ENCODE data around the gene AFF1.
"Not testable (repeated sequence)": the region's sequence is repeated elsewhere in the genome, so short reads cannot be mapped to it uniquely, and the experiment has no call there.

AFF1 gene

DNA sequence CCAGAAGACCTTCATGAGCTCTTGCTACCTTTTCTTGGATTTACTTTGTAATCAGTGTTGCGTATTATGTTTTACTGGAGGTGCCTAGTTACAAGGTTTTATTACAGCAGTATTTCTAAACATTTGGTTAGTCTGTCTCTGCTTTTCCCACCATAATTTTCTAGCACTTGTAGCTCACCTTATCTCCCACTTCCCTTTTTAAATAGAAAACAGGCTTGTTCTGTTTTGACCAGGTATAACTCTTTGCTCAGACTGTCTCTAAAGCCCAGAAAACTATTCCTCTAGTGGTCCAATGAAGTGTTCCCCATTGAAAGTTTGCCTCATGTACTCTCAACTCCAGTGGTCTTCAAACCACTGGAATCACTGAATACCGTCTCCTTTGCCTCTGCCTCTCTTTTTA is 43.9 kb downstream of the AFF1 start:
- no peak for DNase-seq

DNA sequence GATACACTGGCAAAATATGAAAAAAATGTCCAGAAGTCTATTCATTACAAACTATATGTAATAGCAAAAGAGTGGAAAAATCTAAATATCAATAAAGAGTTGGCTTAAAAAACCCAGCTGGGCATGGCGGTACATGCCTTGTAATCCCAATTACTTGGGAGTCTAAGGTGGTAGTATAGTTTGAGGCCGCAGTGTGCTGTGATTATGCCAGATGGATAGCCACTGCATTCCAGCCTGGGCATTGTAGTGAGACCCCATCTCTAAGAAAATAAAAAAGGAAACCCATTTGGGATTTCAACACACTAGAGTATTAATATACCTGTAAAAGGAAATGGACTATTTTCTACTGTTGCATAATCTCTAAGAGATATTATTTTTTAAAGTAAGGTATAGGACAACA is 45.4 kb downstream of the AFF1 start:
- no peak for DNase-seq

DNA sequence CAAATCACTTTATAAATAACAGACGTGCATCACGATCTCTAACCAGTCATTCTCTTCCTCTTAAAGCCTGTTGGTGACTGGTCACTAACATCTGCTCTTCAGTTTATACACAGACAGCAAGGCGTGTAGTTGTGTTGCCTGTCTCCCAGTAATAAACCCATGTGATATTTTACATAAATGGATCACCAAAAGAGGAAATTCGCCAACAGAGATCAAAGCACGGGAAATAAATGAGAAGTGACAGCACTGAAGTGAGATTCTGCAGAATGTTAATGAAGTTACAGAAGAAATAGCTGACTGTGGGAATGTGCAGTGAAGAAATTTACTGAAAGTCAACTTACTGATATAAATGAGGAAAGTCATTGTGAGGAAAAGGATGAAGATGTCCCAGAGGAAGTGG is 47.0 kb downstream of the AFF1 start:
- peak; percentile 26 to 55 for DNase-seq

DNA sequence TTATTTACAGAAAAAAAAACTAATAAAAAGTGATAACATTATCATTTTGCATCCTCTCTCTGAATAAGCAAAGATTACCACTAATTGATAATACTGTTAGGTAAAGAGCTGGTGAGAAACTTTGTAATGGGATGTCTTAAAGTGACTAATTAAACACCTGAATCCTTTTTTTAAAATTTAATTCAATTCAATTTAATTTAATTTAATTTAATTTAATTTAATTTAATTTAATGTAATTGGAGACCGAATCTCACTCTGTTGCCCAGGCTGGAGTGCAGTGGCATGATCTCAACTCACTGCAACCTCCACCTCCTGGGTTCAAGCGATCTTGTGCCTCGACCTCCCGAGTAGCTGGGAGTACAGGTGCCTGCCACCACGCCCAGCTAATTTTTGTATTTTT is 51.0 kb downstream of the AFF1 start:
- not testable (repeated sequence) for DNase-seq

DNA sequence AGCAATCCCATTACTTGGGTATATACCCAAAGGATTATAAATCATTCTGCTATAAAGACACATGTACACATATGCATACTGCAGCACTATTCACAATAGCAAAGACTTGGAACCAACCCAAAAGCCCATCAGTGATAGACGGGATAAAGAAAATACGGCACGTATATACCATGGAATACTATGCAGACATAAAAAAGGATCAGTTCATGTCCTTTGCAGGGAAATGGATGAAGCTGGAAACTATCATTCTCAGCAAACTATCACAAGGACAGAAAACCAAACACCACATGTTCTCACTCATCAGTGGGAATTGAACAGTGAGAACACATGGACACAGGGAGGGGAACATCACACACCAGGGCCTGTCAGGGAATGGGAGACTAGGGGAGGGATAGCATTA is 54.8 kb downstream of the AFF1 start:
- not testable (repeated sequence) for DNase-seq

DNA sequence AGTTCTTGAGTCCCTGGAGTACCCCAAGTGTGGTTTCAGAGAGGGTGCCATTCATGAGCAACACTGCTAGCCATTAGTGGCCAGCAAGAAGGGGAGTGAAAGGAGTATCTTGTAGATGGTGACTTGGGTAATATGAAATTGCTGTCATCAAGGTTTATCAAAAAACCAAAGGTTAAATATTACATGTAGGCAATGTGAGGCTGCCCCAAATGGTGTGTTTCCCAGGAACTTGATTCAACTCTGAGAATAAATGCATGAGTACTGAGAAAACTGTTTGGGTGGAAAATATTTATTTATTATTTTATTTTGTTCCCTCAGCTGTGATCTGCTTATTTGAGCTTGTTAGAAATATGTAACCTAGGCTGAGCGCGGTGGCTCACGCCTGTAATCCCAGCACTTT is 55.7 kb downstream of the AFF1 start:
- DNase-seq = no peak

DNA sequence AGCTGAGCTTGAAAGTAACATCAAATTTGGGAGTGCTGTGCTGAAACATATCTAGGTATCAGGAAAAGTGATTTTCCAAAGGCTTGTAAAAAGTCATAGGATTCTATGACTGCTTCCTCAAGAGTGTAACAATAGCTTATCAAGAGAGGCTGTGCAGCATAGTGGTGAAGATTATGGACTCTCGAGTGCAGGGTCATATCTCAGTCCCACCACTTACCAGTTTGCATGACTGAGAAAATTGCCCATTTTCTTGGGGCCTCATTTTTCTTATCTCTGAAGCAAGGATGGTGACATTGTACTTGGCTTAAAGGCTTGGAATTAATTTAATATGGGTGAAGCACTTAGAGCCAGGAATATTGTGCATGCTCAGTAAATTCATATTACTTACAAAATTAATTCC is 57.2 kb downstream of the AFF1 start:
- no peak for DNase-seq

DNA sequence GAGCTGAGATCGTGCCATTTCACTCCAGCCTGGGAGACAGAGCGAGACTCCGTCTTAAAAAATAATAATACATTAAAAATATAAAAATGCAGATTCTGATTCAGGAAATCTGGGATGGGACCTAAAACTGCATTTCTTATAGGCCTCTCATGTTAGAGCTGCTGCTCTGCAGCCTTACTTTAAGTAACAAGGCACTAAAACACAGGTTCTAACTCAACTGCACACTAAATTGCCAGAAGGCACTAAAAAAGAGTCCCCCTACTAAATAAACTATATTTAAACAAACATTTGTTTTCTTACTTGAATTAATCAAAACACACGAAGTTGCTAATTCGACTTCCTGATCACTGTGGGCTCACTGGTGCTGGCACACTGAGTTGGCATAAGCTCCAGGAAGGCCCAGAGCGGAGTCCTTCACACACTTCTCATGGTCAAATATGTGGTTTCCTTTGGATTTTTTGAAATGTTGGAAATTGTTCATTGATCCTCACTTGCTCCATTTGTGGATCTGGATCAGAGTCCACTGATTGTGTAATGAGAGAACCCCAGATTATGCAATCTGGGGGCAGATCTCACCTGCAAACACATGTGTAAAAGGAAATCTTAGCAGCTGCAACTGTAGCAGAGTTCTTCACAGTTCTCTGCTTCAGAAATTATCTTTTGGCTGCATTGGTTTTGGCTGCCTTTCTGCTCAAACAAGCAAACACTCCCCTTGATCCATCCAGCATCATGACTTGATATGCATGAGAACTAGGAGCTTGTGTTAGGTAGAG is 59.3 kb downstream of the AFF1 start:
- no peak for DNase-seq

DNA sequence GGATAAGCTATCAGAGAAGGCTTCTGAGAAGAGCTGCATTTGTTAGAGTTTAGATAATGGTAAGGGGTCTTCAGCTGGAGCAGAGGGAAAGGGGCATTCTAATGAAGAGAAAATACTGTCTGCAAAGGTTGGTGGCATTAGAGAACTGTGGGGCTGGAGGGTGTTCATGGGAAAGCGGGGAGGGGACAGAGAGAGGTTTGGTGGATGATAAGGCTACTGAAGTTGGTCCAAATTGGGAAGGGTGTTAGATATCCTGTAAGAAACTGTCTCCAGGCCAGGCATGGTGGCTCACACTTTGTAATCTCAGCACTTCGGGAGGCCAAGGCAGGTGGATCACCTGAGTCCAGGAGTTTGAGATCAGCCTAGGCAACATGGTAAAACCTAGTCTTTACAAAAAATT is 59.9 kb downstream of the AFF1 start:
- DNase-seq = no peak

DNA sequence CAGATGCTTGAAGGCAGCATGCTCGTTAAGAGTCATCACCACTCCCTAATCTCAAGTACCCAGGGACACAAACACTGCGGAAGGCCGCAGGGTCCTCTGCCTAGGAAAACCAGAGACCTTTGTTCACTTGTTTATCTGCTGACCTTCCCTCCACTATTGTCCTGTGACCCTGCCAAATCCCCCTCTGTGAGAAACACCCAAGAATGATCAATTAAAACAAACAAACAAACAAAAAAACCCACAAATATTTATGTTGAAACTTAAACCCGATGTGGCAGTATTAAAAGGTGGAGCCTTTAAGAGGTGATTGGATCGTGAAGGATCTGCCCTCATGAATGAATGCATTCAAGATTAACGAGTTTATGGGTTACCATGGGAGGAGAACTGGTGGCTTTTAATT is 61.7 kb downstream of the AFF1 start:
- not testable (repeated sequence) for DNase-seq

DNA sequence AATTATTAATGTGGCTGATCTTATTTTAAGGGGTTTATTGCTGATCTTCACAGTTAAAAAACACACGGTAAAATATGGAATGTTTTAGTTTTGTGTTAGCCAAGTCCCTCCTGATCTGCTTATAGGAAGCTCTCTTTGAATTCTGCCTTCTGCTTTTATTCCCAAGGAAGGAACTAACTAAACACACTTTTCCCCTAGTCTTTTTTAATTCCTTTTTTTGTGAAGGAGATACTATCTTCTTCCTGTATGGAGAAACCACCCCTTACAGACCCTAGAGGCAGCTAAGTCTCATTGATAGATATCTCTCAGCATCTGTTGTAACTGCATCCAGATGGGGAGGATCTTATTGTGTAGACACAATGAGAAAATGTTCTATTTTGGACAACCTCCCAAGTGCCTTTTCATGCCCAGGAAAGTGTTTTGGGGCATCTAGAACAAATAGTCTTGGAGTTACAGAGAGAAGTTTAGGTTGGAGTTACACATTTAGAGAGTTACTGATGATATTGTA is 64.4 kb downstream of the AFF1 start:
- DNase-seq = peak in 1 of 2 experiments; percentile 26

DNA sequence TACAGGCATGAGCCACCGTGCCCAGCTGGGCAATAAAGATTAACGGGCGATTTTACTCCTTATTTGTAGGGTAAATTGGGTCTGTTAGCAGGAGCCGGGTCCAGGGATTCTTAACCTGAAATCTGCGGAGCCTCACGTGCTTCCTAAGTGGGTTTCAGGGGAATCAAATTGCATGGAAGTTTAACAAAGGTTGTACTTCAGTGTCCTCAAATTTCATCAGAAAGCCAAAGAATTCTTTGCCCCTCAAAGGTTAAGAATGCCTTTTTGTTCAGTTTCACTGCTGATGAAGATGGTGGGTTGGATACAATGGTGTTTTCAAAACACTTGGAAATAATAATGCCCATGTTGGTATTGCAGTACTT is 67.9 kb downstream of the AFF1 start:
- no peak for DNase-seq

DNA sequence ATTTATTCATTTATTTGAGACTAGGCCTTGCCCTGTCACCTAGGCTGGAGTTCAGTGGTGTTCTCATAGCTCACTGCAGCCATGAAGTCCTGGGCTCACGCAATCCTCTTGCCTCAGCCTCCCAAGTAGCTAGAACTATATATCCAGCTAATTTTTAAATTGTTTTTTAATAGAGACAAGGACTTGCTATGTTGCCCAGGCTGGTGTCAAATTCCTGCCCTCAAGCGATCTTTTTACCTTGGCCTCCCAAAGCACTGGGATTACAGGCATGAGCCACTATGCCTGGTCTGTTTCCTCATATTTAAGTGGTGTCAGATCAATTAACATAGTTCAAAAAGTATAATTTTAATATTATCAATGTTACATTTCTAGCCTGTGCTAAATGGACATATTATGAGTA is 68.5 kb downstream of the AFF1 start:
- no peak for DNase-seq

DNA sequence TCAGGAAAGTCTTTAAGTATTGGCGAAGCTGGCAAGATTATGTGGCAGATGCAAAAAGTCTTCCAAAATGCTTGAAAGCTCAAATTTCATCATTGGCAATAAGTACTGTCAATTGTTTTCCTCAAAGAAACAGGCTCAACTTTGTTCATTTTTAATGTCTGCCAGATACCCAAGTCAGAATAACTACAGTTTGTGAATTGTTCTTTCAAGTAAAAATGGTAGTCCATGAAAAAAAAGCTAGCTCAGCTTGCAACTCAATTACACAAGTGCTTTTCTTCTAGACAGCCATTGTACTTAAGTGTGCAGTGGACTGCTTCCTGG is 70.5 kb downstream of the AFF1 start:
- peak in 1 of 2 experiments; percentile 15 for DNase-seq

DNA sequence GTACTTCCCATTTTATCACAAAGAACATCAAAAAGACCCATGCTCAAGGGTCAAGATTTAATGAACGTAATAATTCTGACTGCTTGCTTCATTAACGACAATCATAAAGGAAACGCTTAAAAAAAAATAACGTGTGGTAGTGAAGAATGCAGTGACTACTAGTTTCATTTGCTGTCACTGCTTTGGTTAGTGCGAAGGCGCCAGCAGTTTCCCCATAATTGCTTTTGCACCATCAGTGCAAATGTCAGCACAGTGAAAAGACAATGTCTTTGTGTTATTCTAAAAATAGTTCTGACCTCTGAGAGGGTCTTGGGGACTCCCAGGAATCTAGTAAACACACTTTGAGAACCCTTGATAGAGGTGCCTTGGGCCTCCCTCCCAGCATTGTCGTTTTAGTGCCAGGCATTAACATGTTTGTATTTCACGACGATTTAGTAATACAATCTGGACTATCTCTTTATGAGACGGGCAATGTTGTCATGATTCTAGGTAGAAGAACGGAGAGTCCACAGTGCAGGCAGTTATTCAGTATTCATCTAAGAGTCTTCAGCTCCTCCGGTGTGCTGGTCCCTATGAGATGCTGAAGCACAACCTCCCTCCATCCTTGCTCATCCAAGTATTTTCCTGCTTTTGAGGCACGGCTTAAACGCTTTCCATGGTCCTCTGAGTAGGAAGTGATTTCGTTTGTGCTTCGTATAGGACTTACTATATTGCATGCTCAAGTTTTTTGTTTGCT is 71.0 kb downstream of the AFF1 start:
- DNase-seq = peak in 1 of 2 experiments; percentile 68

DNA sequence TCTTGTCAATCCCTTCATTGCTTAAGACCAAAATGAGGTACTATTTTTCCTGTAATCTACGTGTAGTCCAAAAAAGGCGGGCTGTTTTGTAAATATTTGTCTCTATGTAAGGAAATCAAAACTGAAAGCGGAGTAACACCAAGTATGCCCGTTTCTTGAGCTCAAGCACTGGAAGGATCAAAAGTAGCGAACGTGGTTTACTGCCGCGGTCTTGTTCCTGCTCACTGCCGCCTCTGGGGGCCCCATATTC is 71.5 kb downstream of the AFF1 start:
- peak in 1 of 2 experiments; percentile 95 for DNase-seq

DNA sequence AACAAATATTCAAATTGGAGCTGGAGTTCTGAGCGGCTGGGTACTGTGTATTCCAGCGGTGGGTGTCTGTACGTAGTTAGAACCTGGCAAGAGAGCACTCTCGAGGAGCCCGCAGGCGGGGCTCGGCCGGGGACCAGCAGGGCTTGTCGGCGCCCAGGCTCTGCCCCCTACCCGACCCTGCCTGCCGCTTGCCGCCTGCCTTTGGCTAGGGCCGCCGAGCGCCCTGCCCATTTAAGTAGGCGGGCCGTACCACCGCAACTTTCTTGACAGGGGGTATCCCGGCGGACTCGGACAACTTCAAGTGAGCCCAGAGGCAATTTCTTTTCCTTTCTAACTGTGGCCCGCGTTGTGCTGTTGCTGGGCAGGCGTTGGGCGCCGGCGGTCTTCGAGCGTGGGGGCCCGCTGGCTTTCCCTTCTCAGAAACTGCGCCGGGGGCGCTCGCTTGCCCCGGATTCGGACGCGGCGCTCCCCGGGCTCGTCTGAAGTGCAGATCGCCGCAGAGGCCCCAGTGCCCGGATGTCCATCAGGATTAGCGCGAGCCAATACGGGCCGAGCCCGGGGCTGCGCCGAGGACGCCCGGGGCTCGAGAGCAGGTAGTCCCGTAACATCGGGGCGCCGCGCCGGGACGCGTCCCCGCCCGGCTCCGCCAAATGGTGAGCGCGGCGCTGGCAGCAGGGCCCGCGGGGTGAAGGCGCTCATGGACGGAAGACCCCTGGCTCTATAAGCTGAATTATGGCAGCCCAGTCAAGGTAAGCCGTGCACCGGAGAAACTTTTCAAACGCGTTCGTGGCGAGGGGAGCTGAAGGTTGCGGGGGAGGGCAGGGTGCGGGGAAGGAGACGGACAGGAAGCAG is 72.1 kb downstream of the AFF1 start:
- DNase-seq = peak; percentile 86 to 95

DNA sequence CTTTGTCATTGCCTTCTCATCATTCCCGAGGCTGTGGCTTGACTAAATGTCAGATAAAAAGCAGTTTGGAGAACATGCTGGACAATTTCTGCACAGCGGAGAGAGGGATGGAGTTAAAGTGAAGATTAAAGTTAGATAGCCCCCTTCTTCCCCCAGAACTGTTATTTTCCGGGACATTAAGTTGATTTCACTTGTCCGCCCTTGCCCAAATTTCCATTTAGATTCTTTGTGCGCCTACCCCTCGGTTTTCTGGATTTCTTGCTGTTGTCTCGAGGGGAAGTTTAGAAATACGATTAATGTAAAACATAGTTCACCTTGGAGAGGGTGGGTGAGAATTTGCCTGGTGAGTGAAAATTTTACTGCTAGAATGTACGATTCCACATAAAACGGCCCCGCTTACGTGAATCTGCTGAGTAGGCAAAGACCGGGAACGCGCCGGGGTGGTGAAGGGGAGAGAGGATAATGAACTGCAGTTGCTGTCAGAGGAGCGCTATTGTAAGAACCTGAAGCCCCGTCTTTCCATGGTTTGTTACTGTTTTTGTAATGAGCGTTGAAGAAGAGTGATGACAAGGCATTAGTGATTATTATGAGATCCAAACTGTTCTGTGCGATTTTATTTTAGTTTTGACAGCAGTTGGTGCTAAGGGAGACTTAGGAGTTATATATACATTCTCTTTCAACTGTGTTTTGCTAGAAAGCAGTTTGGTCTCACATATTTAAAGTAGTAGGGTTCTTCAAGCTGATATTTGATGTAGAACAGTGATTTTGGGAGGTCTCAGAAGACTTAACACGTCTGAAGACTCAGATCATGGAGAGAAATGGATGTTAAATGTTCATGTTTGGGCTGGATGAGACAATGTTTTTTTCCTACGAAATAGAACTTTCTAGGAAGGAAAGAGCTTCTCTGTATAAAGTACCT is 73.0 kb downstream of the AFF1 start:
- DNase-seq = peak; percentile 64 to 69

DNA sequence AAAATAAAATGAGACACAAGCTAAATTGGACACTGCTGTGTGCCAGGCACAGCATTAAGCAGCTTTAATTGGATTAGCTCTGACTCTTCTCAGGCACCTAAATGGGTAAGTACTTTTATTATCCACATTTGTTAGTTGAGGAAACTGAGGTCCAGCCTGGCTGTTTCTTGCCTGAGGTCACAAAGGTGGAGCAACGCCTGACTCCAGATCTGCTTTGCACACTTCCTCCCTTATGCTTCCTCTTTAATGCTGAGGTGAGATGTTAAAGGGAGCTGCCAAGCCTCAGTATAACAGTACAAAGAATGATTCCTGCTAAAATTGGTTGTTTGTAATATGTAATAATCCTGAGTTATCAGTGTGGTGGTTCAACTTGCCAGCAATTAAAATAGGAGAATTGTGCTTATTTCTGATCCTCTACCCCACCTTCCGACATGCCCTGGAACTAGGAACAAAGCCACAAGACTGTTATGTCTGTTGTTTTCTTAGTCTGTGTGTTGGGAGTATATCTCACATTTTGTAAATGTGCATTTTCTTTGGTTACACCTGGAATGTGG is 74.4 kb downstream of the AFF1 start:
- peak; percentile 76 to 79 for DNase-seq

DNA sequence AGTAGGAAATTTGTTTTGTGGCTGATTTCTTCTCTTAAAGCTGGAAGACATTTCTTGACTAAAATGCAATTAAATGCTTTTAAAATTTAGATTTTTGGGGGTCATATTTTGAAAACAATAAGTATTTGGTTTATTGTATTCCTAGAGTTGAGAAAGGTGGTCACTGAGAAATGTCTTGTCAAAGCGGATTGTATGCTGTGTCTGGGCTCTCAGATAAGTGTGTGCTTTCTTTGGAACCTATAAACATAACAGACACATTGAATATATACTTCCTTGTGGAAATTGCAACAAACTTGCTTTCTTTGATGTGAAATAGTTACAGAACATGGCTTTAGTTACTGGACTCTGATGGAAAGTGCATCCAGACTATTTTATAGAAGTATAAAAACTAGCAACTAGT is 75.4 kb downstream of the AFF1 start:
- DNase-seq = no peak

DNA sequence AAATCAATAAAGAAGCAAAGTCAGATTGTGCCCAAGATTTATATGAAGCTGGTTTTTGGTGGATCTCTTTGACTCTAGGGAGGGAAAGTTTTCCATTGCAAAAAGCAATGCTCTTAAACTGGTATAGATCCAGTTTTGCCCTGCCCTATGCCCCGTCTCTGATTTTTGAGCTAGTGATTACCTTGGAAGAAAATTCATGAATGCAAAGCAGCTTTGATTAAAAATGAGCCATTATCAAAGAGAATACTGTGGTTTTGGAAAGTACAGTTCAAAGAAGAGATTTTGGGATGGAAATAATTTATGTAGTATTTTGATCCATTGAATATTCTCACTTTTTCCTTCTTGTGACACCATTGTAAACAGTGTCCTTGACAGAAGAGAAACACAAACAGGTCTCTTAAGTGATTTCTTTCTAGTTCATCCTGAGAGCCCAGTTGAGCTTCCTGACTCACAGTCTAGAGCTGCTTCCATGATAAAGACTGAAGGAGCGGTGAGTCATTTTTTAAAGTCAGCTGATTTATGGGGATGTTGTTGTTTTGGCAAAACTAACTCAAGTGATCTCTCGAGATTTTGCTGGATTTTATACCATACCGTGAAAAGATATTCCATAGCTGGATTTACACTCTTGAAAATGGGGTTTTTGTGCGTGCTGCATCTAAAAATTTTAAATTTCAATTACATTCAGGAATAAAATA is 76.7 kb downstream of the AFF1 start:
- peak; percentile 24 to 37 for DNase-seq
